Kidney (tissue), 14 donors: ENCODE data around the gene ZC3H12C. TPM values are rescaled to one million over a fixed set of nuclear protein-coding genes. Genes with fewer than 3 reads are reported as not detected.
"Not testable (repeated sequence)": the region's sequence is repeated elsewhere in the genome, so short reads cannot be mapped to it uniquely, and the experiment has no call there.

Experiments used
- DNase-seq, 5 donors: peaks; one replicate each; pipeline ENCODE4 v3.0.0-alpha.2; 2013 to 2020
- FAIRE-seq: peaks from 2 replicates; lab custom pipeline; 2012; peaks lifted over from hg19 to GRCh38; lab: Jason Lieb, UNC
- H3K27ac ChIP-seq, 2 donors: one replicate each; pipeline ENCODE4 v1.7.0; 2013; ENCODE audit warnings: low read depth in 2 of 2, low read length in 2 of 2, inconsistent platforms in 1 of 2
- H3K27me3 ChIP-seq: one replicate; pipeline ENCODE4 v1.7.1; 2013; ENCODE audit warnings: low read length, inconsistent platforms; ENCODE audit not compliant: control insufficient read depth, insufficient read depth
- H3K36me3 ChIP-seq, 3 donors: one replicate each; pipeline versions ENCODE4 v1.7.0 to v1.7.1; 2013; ENCODE audit warnings: low read length in 3 of 3, control low read depth in 1 of 3, inconsistent platforms in 1 of 3; ENCODE audit not compliant: insufficient read depth in 3 of 3, control insufficient read depth in 2 of 3
- H3K4me1 ChIP-seq, 3 donors: one replicate each; pipeline versions ENCODE4 v1.7.0 to v1.7.1; 2013; ENCODE audit warnings: low read length in 3 of 3, inconsistent platforms in 1 of 3, low read depth in 1 of 3; ENCODE audit not compliant: control insufficient read depth in 2 of 3, insufficient read depth in 2 of 3
- H3K4me3 ChIP-seq, 3 donors: one replicate each; pipeline versions ENCODE4 v1.7.0 to v1.8.1; 2013; ENCODE audit warnings: low read length in 3 of 3, control low read depth in 1 of 3, inconsistent platforms in 1 of 3
- H3K9ac ChIP-seq, 3 donors: one replicate each; pipeline versions ENCODE4 v1.7.0 to v1.7.1; 2013; ENCODE audit warnings: low read length in 3 of 3, control low read depth in 1 of 3, inconsistent platforms in 1 of 3
- H3K9me3 ChIP-seq, 3 donors: one replicate each; pipeline versions ENCODE4 v1.7.0 to v1.7.1; 2013; ENCODE audit warnings: low read length in 3 of 3, control low read depth in 1 of 3, inconsistent platforms in 1 of 3; ENCODE audit not compliant: control insufficient read depth in 2 of 3, insufficient read depth in 1 of 3
- CTCF ChIP-seq: IDR thresholded peaks from 3 replicates; pipeline ENCODE4 v1.5.1; 2012; ENCODE audit warnings: mild to moderate bottlenecking, moderate library complexity, borderline replicate concordance; ENCODE audit not compliant: insufficient read depth; ENCODE audit errors: extremely low read depth
- intact Hi-C: fragments of 100-400 bp; cut with DNase I; formaldehyde crosslinking; loops from one replicate; pipeline ENCODE4 v1.11.1; 2022
- polyA plus RNA-seq: library from polyadenylated mRNA; stranded (reverse); fragments of 350-450 nt; fragmentation: Illumina TruSeq; extraction: RNeasy Lipid Tissue Mini Kit (QIAGEN cat#74804); gene quantifications from one replicate; pipeline ENCODE4 v1.2.3, GENCODE V29; 2014; ENCODE audit warnings: low read depth, low replicate concordance; ENCODE audit not compliant: insufficient read depth
- total RNA-seq: library from RNA; stranded (reverse); fragmentation: NEBNext Ultra II Directional; extraction: Animal tissue kit (Norgen Biotek cat#: 25700); gene quantifications from one replicate; pipeline ENCODE4 v1.2.1, GENCODE V29; 2021
- donor health status: control.
- donor health status: control.
- donor health status: control.
- donor health status: control.
- donor health status: control.
- donor health status: DM: yes; HTN: yes; CAD: no.
- donor health status: Normal renal cell carcinoma (clear cell type).

The ZC3H12C gene
- total and polyA plus RNA-seq, 2 donors from 2014 or later = 2.3 to 14.3 TPM

GRCh38 chr11:110062247-110062646 is 30.9 kb upstream of the ZC3H12C start:
- no peaks in the 10 kb centered on the region for H3K36me3 ChIP-seq
- no peaks in the 10 kb centered on the region for H3K4me1 ChIP-seq
- FAIRE-seq (no peak), DNase-seq (no peak)
- H3K27ac ChIP-seq = no peak overlapping the region
- H3K4me3 ChIP-seq = no peak overlapping the region
- intact Hi-C loops = no loop called here
- H3K9me3 ChIP-seq = no peaks in the 10 kb centered on the region
- no peak overlapping the region for H3K9ac ChIP-seq
- no peaks in the 10 kb centered on the region for H3K27me3 ChIP-seq
- TF ChIP-seq CTCF = no peak

GRCh38 chr11:110065189-110065588 is 28.0 kb upstream of the ZC3H12C start:
- Histone ChIP-seq H3K27me3 (no peaks in the 10 kb centered on the region), H3K9me3 (no peaks in the 10 kb centered on the region), H3K9ac (no peak overlapping the region), H3K4me3 (no peak overlapping the region), H3K27ac (no peak overlapping the region), H3K4me1 (peaks cover 0 to 5% (median 0%) of the 10 kb centered on the region in 3 donors), H3K36me3 (no peaks in the 10 kb centered on the region)
- no peak for TF ChIP-seq CTCF
- intact Hi-C loops = no loop called here
- no peak for FAIRE-seq
- DNase-seq = no peak

- H3K4me1 ChIP-seq, H3K9me3 ChIP-seq, H3K27me3 ChIP-seq, DNase-seq, H3K9ac ChIP-seq, H3K36me3 ChIP-seq, H3K27ac ChIP-seq, FAIRE-seq, intact Hi-C loops, H3K4me3 ChIP-seq: not testable (repeated sequence)
Observed at GRCh38 chr11:110068001-110068400, 25.2 kb upstream of the ZC3H12C start.

GRCh38 chr11:110069158-110069737 is 23.9 kb upstream of the ZC3H12C start:
- intact Hi-C loops = no loop called here
- Histone ChIP-seq H3K27ac (peak overlapping the region in 1 of 2 donors; percentile 34), H3K9me3 (no peaks in the 10 kb centered on the region), H3K4me3 (no peak overlapping the region), H3K9ac (no peak overlapping the region), H3K36me3 (no peaks in the 10 kb centered on the region), H3K27me3 (no peaks in the 10 kb centered on the region), H3K4me1 (peaks cover 0 to 9% (median 0%) of the 10 kb centered on the region in 3 donors)
- no peak for FAIRE-seq
- peak in 3 of 5 donors; percentile 41 to 69 (median 61) for DNase-seq
- TF ChIP-seq CTCF = no peak
